ENCODE results near the gene PLPP1.

The PLPP1 gene

GRCh38 chr5:55418994-55419968 is 115.5 kb downstream of the PLPP1 start:
- H3K9me3 ChIP-seq (ENCODE audit: control insufficient read depth in 2 of 2, low read length in 2 of 2), result no peaks in the 10 kb centered on the region
- no peak overlapping the region for H3K4me3 ChIP-seq (ENCODE audit: low read length in 2 of 2)
- H3K27ac ChIP-seq (ENCODE audit: low read depth in 2 of 2, low read length in 2 of 2), result no peak overlapping the region
- no peaks in the 10 kb centered on the region for H3K27me3 ChIP-seq (ENCODE audit: control insufficient read depth in 2 of 2, insufficient read depth in 2 of 2, low read length in 2 of 2)
- peaks cover 5 to 7% of the 10 kb centered on the region in 2 donors for H3K4me1 ChIP-seq (ENCODE audit: control insufficient read depth in 2 of 2, insufficient read depth in 2 of 2, low read length in 2 of 2)
- H3K36me3 ChIP-seq (ENCODE audit: control insufficient read depth in 2 of 2, insufficient read depth in 2 of 2, low read length in 2 of 2), result peaks cover 27 to 28% of the 10 kb centered on the region in 2 donors
- no peak overlapping the region for H3K9ac ChIP-seq (ENCODE audit: low read depth in 1 of 2, low read length in 2 of 2)

GRCh38 chr5:55416306-55416705 is 118.5 kb downstream of the PLPP1 start:
- H3K27me3 ChIP-seq (ENCODE audit: control insufficient read depth in 2 of 2, insufficient read depth in 2 of 2, low read length in 2 of 2), result no peaks in the 10 kb centered on the region
- no peaks in the 10 kb centered on the region for H3K9me3 ChIP-seq (ENCODE audit: control insufficient read depth in 2 of 2, low read length in 2 of 2)
- H3K27ac ChIP-seq (ENCODE audit: low read depth in 2 of 2, low read length in 2 of 2), result no peak overlapping the region
- H3K4me3 ChIP-seq (ENCODE audit: low read length in 2 of 2), result no peak overlapping the region
- peaks cover 8 to 14% of the 10 kb centered on the region in 2 donors for H3K36me3 ChIP-seq (ENCODE audit: control insufficient read depth in 2 of 2, insufficient read depth in 2 of 2, low read length in 2 of 2)
- H3K4me1 ChIP-seq (ENCODE audit: control insufficient read depth in 2 of 2, insufficient read depth in 2 of 2, low read length in 2 of 2), result peaks cover 5 to 7% of the 10 kb centered on the region in 2 donors
- no peak overlapping the region for H3K9ac ChIP-seq (ENCODE audit: low read depth in 1 of 2, low read length in 2 of 2)

- Histone ChIP-seq H3K4me1 (ENCODE audit: control insufficient read depth in 2 of 2, insufficient read depth in 2 of 2, low read length in 2 of 2) (peaks cover 5% of the 10 kb centered on the region in 2 donors), H3K27me3 (ENCODE audit: control insufficient read depth in 2 of 2, insufficient read depth in 2 of 2, low read length in 2 of 2) (no peaks in the 10 kb centered on the region), H3K4me3 (ENCODE audit: low read length in 2 of 2) (no peak overlapping the region), H3K27ac (ENCODE audit: low read depth in 2 of 2, low read length in 2 of 2) (no peak overlapping the region), H3K36me3 (ENCODE audit: control insufficient read depth in 2 of 2, insufficient read depth in 2 of 2, low read length in 2 of 2) (peaks cover 13 to 19% of the 10 kb centered on the region in 2 donors), H3K9me3 (ENCODE audit: control insufficient read depth in 2 of 2, low read length in 2 of 2) (no peaks in the 10 kb centered on the region), H3K9ac (ENCODE audit: low read depth in 1 of 2, low read length in 2 of 2) (no peak overlapping the region)
Measured at GRCh38 chr5:55415071-55415470, 119.7 kb downstream of the PLPP1 start.

GRCh38 chr5:55413644-55414043 is 121.1 kb downstream of the PLPP1 start:
- Histone ChIP-seq H3K27ac (ENCODE audit: low read depth in 2 of 2, low read length in 2 of 2) (no peak overlapping the region), H3K9ac (ENCODE audit: low read depth in 1 of 2, low read length in 2 of 2) (no peak overlapping the region), H3K4me1 (ENCODE audit: control insufficient read depth in 2 of 2, insufficient read depth in 2 of 2, low read length in 2 of 2) (peaks cover 0 to under 1% of the 10 kb centered on the region in 2 donors), H3K36me3 (ENCODE audit: control insufficient read depth in 2 of 2, insufficient read depth in 2 of 2, low read length in 2 of 2) (peaks cover 13 to 19% of the 10 kb centered on the region in 2 donors), H3K4me3 (ENCODE audit: low read length in 2 of 2) (no peak overlapping the region), H3K9me3 (ENCODE audit: control insufficient read depth in 2 of 2, low read length in 2 of 2) (no peaks in the 10 kb centered on the region), H3K27me3 (ENCODE audit: control insufficient read depth in 2 of 2, insufficient read depth in 2 of 2, low read length in 2 of 2) (no peaks in the 10 kb centered on the region)

- Histone ChIP-seq H3K4me3 (ENCODE audit: low read length in 2 of 2) (no peak overlapping the region), H3K9me3 (ENCODE audit: control insufficient read depth in 2 of 2, low read length in 2 of 2) (no peaks in the 10 kb centered on the region), H3K4me1 (ENCODE audit: control insufficient read depth in 2 of 2, insufficient read depth in 2 of 2, low read length in 2 of 2) (peaks cover 0 to 3% of the 10 kb centered on the region in 2 donors), H3K36me3 (ENCODE audit: control insufficient read depth in 2 of 2, insufficient read depth in 2 of 2, low read length in 2 of 2) (peaks cover 8 to 19% of the 10 kb centered on the region in 2 donors), H3K9ac (ENCODE audit: low read depth in 1 of 2, low read length in 2 of 2) (no peak overlapping the region), H3K27ac (ENCODE audit: low read depth in 2 of 2, low read length in 2 of 2) (no peak overlapping the region), H3K27me3 (ENCODE audit: control insufficient read depth in 2 of 2, insufficient read depth in 2 of 2, low read length in 2 of 2) (no peaks in the 10 kb centered on the region)
Measured at GRCh38 chr5:55411876-55412275, 122.9 kb downstream of the PLPP1 start.

- H3K36me3 ChIP-seq (ENCODE audit: control insufficient read depth in 2 of 2, insufficient read depth in 2 of 2, low read length in 2 of 2), result peaks cover 11 to 25% of the 10 kb centered on the region in 2 donors
- no peak overlapping the region for H3K27ac ChIP-seq (ENCODE audit: low read depth in 2 of 2, low read length in 2 of 2)
- H3K9ac ChIP-seq (ENCODE audit: low read depth in 1 of 2, low read length in 2 of 2), result no peak overlapping the region
- no peaks in the 10 kb centered on the region for H3K27me3 ChIP-seq (ENCODE audit: control insufficient read depth in 2 of 2, insufficient read depth in 2 of 2, low read length in 2 of 2)
- H3K4me3 ChIP-seq (ENCODE audit: low read length in 2 of 2), result no peak overlapping the region
- H3K9me3 ChIP-seq (ENCODE audit: control insufficient read depth in 2 of 2, low read length in 2 of 2), result no peaks in the 10 kb centered on the region
- peaks cover 0 to 3% of the 10 kb centered on the region in 2 donors for H3K4me1 ChIP-seq (ENCODE audit: control insufficient read depth in 2 of 2, insufficient read depth in 2 of 2, low read length in 2 of 2)
Measured at GRCh38 chr5:55410845-55411244, 123.9 kb downstream of the PLPP1 start.

- H3K36me3 ChIP-seq (ENCODE audit: control insufficient read depth in 2 of 2, insufficient read depth in 2 of 2, low read length in 2 of 2), result peaks cover 15 to 20% of the 10 kb centered on the region in 2 donors
- H3K4me3 ChIP-seq (ENCODE audit: low read length in 2 of 2), result no peak overlapping the region
- no peak overlapping the region for H3K27ac ChIP-seq (ENCODE audit: low read depth in 2 of 2, low read length in 2 of 2)
- no peak overlapping the region for H3K9ac ChIP-seq (ENCODE audit: low read depth in 1 of 2, low read length in 2 of 2)
- no peaks in the 10 kb centered on the region for H3K27me3 ChIP-seq (ENCODE audit: control insufficient read depth in 2 of 2, insufficient read depth in 2 of 2, low read length in 2 of 2)
- H3K4me1 ChIP-seq (ENCODE audit: control insufficient read depth in 2 of 2, insufficient read depth in 2 of 2, low read length in 2 of 2), result peaks cover 0 to 3% of the 10 kb centered on the region in 2 donors
- no peaks in the 10 kb centered on the region for H3K9me3 ChIP-seq (ENCODE audit: control insufficient read depth in 2 of 2, low read length in 2 of 2)
Measured at GRCh38 chr5:55409775-55410174, 125.0 kb downstream of the PLPP1 start.

GRCh38 chr5:55407984-55408383 is 126.8 kb downstream of the PLPP1 start:
- Histone ChIP-seq H3K4me1 (ENCODE audit: control insufficient read depth in 2 of 2, insufficient read depth in 2 of 2, low read length in 2 of 2) (peaks cover 0 to 3% of the 10 kb centered on the region in 2 donors), H3K4me3 (ENCODE audit: low read length in 2 of 2) (no peak overlapping the region), H3K36me3 (ENCODE audit: control insufficient read depth in 2 of 2, insufficient read depth in 2 of 2, low read length in 2 of 2) (peaks cover 21 to 28% of the 10 kb centered on the region in 2 donors), H3K9ac (ENCODE audit: low read depth in 1 of 2, low read length in 2 of 2) (no peak overlapping the region), H3K9me3 (ENCODE audit: control insufficient read depth in 2 of 2, low read length in 2 of 2) (no peaks in the 10 kb centered on the region), H3K27ac (ENCODE audit: low read depth in 2 of 2, low read length in 2 of 2) (no peak overlapping the region), H3K27me3 (ENCODE audit: control insufficient read depth in 2 of 2, insufficient read depth in 2 of 2, low read length in 2 of 2) (no peaks in the 10 kb centered on the region)

GRCh38 chr5:55407059-55407684 is 127.6 kb downstream of the PLPP1 start:
- Histone ChIP-seq H3K27me3 (ENCODE audit: control insufficient read depth in 2 of 2, insufficient read depth in 2 of 2, low read length in 2 of 2) (no peaks in the 10 kb centered on the region), H3K9me3 (ENCODE audit: control insufficient read depth in 2 of 2, low read length in 2 of 2) (no peaks in the 10 kb centered on the region), H3K4me3 (ENCODE audit: low read length in 2 of 2) (no peak overlapping the region), H3K27ac (ENCODE audit: low read depth in 2 of 2, low read length in 2 of 2) (no peak overlapping the region), H3K4me1 (ENCODE audit: control insufficient read depth in 2 of 2, insufficient read depth in 2 of 2, low read length in 2 of 2) (peaks cover 0 to 3% of the 10 kb centered on the region in 2 donors), H3K36me3 (ENCODE audit: control insufficient read depth in 2 of 2, insufficient read depth in 2 of 2, low read length in 2 of 2) (peaks cover 22 to 31% of the 10 kb centered on the region in 2 donors), H3K9ac (ENCODE audit: low read depth in 1 of 2, low read length in 2 of 2) (no peak overlapping the region)

- H3K9me3 ChIP-seq (ENCODE audit: control insufficient read depth in 2 of 2, low read length in 2 of 2), result no peaks in the 10 kb centered on the region
- H3K4me1 ChIP-seq (ENCODE audit: control insufficient read depth in 2 of 2, insufficient read depth in 2 of 2, low read length in 2 of 2), result peaks cover 0 to 3% of the 10 kb centered on the region in 2 donors
- no peak overlapping the region for H3K4me3 ChIP-seq (ENCODE audit: low read length in 2 of 2)
- no peak overlapping the region for H3K27ac ChIP-seq (ENCODE audit: low read depth in 2 of 2, low read length in 2 of 2)
- H3K36me3 ChIP-seq (ENCODE audit: control insufficient read depth in 2 of 2, insufficient read depth in 2 of 2, low read length in 2 of 2), result peaks cover 26 to 37% of the 10 kb centered on the region in 2 donors
- no peak overlapping the region for H3K9ac ChIP-seq (ENCODE audit: low read depth in 1 of 2, low read length in 2 of 2)
- no peaks in the 10 kb centered on the region for H3K27me3 ChIP-seq (ENCODE audit: control insufficient read depth in 2 of 2, insufficient read depth in 2 of 2, low read length in 2 of 2)
Measured at GRCh38 chr5:55406292-55406691, 128.5 kb downstream of the PLPP1 start.
